Osteoblast (primary cell): ENCODE measurements around the gene TRIM29. TPM values are rescaled to one million over a fixed set of nuclear protein-coding genes. Genes with fewer than 3 reads are reported as not detected.
A peak's percentile ranks its signal among the peaks of the same experiment; 100 is the strongest.

Experiments used
- DNase-seq: peaks from one replicate; pipeline ENCODE4 v3.0.0; 2011; ENCODE audit warnings: low spot score, mixed read lengths; ENCODE audit not compliant: insufficient read length; ENCODE audit errors: missing footprints
- H2AFZ ChIP-seq: 2 replicates; pipeline ENCODE4 v1.6.0; 2011; ENCODE audit warnings: mild to moderate bottlenecking, low read length
- H3K27ac ChIP-seq: 2 replicates; pipeline ENCODE4 v1.5.1; 2011; ENCODE audit warnings: mild to moderate bottlenecking, low read depth, low read length, moderate library complexity
- H3K27me3 ChIP-seq: 2 replicates; pipeline ENCODE4 v1.6.0; 2012; ENCODE audit warnings: mild to moderate bottlenecking, control low read depth, inconsistent platforms, low read length, moderate library complexity; ENCODE audit not compliant: insufficient read depth
- H3K36me3 ChIP-seq: 2 replicates; pipeline ENCODE4 v1.5.1; 2011; ENCODE audit warnings: mild to moderate bottlenecking, low read length, control low read depth, moderate library complexity; ENCODE audit not compliant: insufficient read depth
- H3K4me1 ChIP-seq: 2 replicates; pipeline ENCODE4 v1.5.1; 2011; ENCODE audit warnings: mild to moderate bottlenecking, low read length, control low read depth, moderate library complexity; ENCODE audit not compliant: insufficient read depth
- H3K4me2 ChIP-seq: 2 replicates; pipeline ENCODE4 v1.6.0; 2011; ENCODE audit warnings: mild to moderate bottlenecking, low read length; ENCODE audit not compliant: insufficient read depth
- H3K4me3 ChIP-seq: fragments of 200-600 bp; sonication (generic); 3 replicates; pipeline ENCODE4 v1.5.1; 2012; ENCODE audit warnings: mild to moderate bottlenecking, low read length, inconsistent platforms; ENCODE audit not compliant: insufficient read depth
- H3K79me2 ChIP-seq: 2 replicates; pipeline ENCODE4 v1.6.0; 2012; ENCODE audit warnings: mild to moderate bottlenecking, low read length, control low read depth, inconsistent platforms; ENCODE audit not compliant: insufficient read depth
- H3K9me3 ChIP-seq: 2 replicates; pipeline ENCODE4 v1.5.1; 2011; ENCODE audit warnings: low read depth, low read length, control low read depth
- H4K20me1 ChIP-seq: 2 replicates; pipeline ENCODE4 v1.6.0; 2012; ENCODE audit warnings: mild to moderate bottlenecking, low read length, control low read depth; ENCODE audit not compliant: insufficient read depth
- CTCF ChIP-seq: IDR thresholded peaks from 2 replicates; pipeline ENCODE4 v1.5.1; 2011; ENCODE audit warnings: mild to moderate bottlenecking, low read depth, low read length, moderate library complexity; ENCODE audit errors: extremely low read depth
- total RNA-seq: library from RNA; depleted of rRNA; stranded (reverse); fragments of >200 nt; gene quantifications from 2 replicates; pipeline ENCODE4 v1.2.3, GENCODE V29; 2012

The TRIM29 gene
- total RNA-seq, 1 donor, result 0.36 TPM

GRCh38 chr11:120185706-120186455, 48.0 kb upstream of the TRIM29 start:
- Histone ChIP-seq H4K20me1 (no peaks in the 10 kb centered on the region), H3K4me3 (no peak overlapping the region), H3K4me1 (no peaks in the 10 kb centered on the region), H3K36me3 (no peaks in the 10 kb centered on the region), H3K27ac (no peak overlapping the region), H3K27me3 (peaks cover 20% of the 10 kb centered on the region), H3K79me2 (no peaks in the 10 kb centered on the region), H3K9me3 (no peaks in the 10 kb centered on the region), H2AFZ (peak overlapping the region; percentile 28), H3K4me2 (no peak overlapping the region)
- no peak for TF ChIP-seq CTCF
- no peak for DNase-seq

GRCh38 chr11:120184946-120185705, 47.2 kb upstream of the TRIM29 start:
- Histone ChIP-seq H3K79me2 (no peaks in the 10 kb centered on the region), H2AFZ (no peak overlapping the region), H4K20me1 (no peaks in the 10 kb centered on the region), H3K27ac (no peak overlapping the region), H3K4me2 (no peak overlapping the region), H3K4me1 (no peaks in the 10 kb centered on the region), H3K9me3 (no peaks in the 10 kb centered on the region), H3K36me3 (no peaks in the 10 kb centered on the region), H3K27me3 (peaks cover 13% of the 10 kb centered on the region), H3K4me3 (no peak overlapping the region)
- TF ChIP-seq CTCF, result no peak
- DNase-seq, result peak; percentile 88

- Histone ChIP-seq H3K79me2 (no peaks in the 10 kb centered on the region), H3K27me3 (peaks cover 10% of the 10 kb centered on the region), H3K36me3 (no peaks in the 10 kb centered on the region), H2AFZ (no peak overlapping the region), H3K4me3 (no peak overlapping the region), H3K27ac (no peak overlapping the region), H3K9me3 (no peaks in the 10 kb centered on the region), H4K20me1 (no peaks in the 10 kb centered on the region), H3K4me2 (no peak overlapping the region), H3K4me1 (peaks cover 2% of the 10 kb centered on the region)
- DNase-seq, result no peak
- no peak for TF ChIP-seq CTCF
These were observed 46.5 kb upstream of the TRIM29 start for GRCh38 chr11:120184371-120184945.

GRCh38 chr11:120183701-120184141, 45.8 kb upstream of the TRIM29 start:
- Histone ChIP-seq H3K27me3 (peaks cover 3% of the 10 kb centered on the region), H3K4me1 (peaks cover 5% of the 10 kb centered on the region), H3K4me3 (no peak overlapping the region), H3K36me3 (no peaks in the 10 kb centered on the region), H2AFZ (no peak overlapping the region), H4K20me1 (no peaks in the 10 kb centered on the region), H3K79me2 (no peaks in the 10 kb centered on the region), H3K27ac (no peak overlapping the region), H3K9me3 (no peaks in the 10 kb centered on the region), H3K4me2 (no peak overlapping the region)
- no peak for TF ChIP-seq CTCF
- DNase-seq, result peak; percentile 19
